KG1 (cell line): ENCODE data around the gene IL12A.

ENCODE experiments used
- DNase-seq: peaks from one replicate; lab custom pipeline; 2025; lab: John Stamatoyannopoulos, UW

Gene IL12A

GRCh38 chr3:159989973-159990846, 1.6 kb downstream of the IL12A start:
- DNase-seq = no peak

DNA sequence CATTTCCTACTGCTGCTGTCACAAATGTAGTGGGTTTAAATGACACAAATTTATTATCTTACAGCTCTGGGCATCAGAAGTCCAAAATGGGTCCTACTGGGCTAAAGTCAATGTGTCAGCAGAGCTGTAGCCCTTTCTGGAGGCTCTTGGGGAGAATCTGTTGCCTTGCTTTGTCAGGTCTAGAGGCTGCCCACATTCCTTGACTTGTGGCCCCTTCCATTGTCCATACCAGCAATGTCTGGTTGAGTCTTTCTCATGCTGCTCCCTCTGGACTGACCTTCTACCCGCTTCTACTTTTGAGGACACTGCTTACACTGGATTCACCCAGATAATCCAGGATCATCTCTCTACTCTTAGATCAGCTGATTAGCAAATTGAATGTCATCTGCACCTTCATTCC, 3.0 kb downstream of the IL12A start:
- no peak for DNase-seq

DNA sequence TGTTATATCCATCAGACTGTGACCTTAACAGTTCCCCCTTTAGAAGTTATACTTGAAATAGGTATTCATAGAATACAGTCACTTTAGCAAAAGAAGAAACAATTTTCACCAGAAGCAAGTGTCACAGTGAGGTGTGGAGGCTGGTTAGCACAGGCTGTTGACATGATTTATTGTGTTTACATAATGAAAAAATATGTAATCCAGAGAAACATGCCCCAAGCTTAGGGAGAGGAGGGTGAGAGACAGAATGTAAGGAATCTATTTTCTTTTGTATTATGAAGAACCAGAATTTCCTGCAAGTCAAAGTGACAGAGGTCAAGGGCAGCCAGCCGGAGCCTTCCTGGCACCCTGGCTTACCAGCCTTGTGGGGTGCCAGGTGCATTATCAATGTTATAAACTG, 4.0 kb downstream of the IL12A start:
- DNase-seq = no peak

DNA sequence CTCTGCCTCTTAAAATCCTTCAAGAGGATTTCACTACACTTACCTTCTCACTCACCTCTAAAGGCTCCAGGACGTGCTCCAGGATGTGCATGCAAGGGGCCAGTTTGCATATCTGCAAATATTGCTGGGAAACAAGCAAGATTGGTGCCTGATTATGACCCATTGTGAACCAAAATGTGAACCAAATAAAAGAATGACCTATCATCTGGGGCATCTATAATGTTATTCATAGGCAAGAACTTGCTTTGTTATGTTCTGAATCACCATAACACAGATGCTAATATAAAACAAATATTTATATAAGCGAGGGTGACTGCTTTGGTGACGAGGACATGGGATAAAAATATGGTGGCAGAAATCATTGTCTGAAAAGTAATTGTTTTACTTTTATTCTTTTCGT, 5.5 kb downstream of the IL12A start:
- DNase-seq = no peak

DNA sequence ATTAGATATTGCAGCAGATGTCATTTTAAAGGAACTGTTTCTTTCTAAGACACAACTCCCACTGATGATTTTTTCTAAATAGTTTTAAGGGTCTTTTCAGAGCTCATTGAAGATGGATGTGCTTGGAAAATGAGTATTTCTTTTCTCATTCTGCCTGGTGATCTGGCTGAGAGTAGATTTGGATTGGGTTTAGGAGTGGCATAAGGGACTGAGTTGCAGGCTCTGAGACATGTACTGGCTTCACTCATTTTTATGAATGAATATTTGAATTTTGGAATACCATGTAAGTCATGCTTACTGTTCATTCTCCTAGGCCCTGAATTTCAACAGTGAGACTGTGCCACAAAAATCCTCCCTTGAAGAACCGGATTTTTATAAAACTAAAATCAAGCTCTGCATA, 6.5 kb downstream of the IL12A start:
- no peak for DNase-seq

- DNase-seq = no peak
These were observed 7.4 kb downstream of the IL12A start for GRCh38 chr3:159996018-159996417.

DNA sequence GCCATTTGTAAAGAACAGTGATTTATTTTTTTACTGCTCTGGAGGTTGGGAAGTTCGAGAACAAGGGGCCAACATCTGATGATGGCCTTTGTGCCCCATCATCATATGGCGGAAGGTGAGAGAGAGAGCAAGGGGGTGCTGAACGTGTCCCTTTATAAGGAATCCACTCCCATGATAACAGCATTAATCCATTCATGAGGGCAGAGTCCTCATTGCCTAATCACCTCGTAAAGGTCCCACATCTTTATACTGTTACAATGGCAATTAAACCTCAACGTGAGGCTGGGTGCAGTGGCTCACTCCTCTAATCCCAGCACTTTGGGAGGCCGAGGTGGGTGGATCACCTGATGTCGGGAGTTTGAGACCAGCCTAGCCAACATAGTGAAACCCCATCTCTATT, 8.3 kb downstream of the IL12A start:
- DNase-seq = no peak

- DNase-seq = no peak
These were observed 12.6 kb downstream of the IL12A start for GRCh38 chr3:160001148-160001760.

DNA sequence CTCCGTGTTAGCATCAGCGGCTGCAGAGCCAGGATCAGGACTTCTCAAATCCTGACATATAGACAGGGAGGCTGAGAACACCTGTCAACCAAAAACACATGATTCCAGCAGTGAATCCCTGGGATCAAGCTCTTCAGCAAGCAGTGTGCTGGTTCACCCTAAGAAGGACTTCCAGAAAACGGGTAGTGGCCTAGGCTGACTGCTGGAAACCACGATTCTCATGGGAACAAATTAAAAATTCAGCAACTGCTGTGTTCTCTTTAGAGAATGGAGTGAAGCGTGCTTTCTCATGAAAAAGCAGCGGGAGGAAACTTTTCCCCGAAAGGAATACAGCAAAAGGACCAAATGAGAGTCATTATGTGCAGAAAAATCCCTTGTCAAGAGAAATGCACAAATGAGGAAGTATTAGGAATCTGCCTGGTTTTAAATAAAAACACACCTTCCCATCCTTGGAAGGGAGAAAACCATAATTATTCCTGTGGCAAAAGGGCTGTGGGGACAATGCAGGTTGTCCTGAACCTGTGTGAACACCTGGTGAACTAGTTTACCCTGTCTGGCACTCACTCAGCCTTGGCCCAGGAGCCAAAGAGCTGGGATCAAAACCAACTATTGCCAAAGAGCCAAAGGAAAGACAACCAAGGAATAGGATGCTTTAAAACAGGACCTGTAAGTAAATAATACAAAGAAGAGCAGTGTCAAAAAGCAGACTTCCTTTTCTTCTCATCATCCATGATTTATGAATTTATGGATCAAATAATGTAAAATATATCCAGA, 13.4 kb downstream of the IL12A start:
- no peak for DNase-seq

- DNase-seq = peak; percentile 26
These were observed 15.0 kb downstream of the IL12A start for GRCh38 chr3:160003520-160004128.

GRCh38 chr3:160005004-160005403, 16.4 kb downstream of the IL12A start:
- DNase-seq = no peak

DNA sequence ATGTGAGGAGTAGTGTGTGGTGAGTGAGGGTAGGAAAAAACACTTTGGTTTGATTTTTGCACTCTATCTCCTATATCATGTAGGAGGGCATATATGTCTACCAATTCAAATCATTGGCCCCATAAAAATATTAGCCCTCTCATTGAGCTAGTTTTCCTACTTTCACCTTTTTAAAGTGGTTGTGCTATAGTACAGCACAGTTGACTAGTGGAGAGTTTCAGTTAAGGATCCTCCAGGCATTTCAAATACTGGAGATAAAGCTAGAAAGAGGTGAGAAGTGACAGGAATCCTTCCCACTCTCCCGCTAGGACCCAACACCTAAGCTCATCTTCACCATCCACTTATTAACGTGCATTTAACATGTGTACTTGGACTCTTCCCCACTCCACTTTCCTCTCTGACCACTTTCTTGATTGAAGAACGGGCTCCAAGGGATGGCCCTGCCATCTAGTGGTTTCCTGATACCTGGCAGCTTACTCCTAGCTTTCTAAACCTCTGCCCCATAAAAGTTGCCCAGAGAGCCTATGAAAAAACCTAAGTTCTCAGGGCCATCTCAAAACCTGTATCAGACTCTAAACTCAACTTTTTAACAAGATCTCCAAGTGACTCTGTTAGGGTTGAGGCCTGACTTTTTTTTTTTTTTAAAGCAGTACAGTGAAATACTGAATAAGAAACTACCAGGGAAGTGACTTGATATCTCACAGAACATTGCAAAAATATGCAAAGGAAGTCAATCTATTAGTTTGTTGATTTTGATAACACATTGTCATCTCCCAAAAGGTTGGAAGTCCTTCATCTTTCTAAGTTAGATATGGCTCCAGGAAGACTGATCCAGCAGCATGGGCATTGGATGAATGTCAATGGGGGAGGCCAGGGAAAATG, 17.9 kb downstream of the IL12A start:
- no peak for DNase-seq

GRCh38 chr3:160008961-160009360, 20.3 kb downstream of the IL12A start:
- no peak for DNase-seq

DNA sequence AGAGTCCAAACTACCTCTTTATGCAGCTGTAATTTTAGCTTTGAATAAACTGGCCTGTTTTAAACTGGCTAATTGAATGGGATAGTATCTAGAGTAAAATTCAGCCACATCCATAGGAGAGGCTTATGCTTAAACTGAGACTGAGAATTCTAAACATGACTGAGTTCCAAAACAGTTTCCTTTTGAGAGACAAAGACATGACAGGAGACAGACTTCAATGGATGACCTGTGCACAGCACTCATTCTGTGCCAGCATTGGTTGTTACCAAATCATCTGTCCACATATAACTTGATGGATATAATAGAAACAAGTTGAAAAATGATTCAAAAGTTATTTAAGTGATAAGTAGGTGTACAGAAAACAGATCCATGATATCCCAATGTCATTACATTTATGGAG, 20.9 kb downstream of the IL12A start:
- DNase-seq = no peak

- DNase-seq = no peak
These were observed 21.9 kb downstream of the IL12A start for GRCh38 chr3:160010578-160010977.

GRCh38 chr3:160012108-160012507, 23.5 kb downstream of the IL12A start:
- DNase-seq = no peak

GRCh38 chr3:160016972-160017371, 28.3 kb downstream of the IL12A start:
- DNase-seq = no peak

- no peak for DNase-seq
These were observed 30.3 kb downstream of the IL12A start for GRCh38 chr3:160018959-160019358.

DNA sequence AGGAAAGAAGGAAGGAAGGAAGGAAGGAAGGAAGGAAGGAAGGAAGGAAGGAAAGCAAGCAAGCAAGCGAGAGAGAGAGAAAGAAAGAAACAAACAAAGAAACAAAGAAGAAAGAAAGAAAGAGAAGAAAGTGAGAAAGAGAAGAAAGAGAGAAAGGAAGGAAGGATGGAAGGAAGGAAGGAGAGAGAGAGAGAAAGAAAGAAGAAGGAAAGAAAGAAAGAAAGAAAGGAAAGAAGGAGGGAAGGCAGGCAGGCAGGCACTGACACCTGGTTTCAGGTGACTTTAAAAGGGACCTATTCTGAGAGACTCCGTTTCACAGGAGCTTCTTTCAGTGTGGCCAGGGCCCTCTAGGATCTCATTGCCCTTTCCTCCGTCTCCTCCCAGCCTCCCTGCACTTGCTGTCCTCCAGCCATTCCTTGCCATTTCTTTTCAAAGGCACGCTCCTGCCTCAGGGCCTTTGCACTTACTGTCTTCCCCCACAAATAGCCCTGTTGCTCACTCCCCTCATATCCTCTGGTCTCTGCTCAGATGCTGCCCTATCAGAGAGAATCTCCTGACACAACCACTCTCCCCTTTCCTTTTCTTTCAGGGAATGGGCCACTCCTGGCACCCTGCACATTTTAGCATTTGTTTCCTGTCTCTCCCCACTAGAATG, 31.5 kb downstream of the IL12A start:
- DNase-seq = no peak

DNA sequence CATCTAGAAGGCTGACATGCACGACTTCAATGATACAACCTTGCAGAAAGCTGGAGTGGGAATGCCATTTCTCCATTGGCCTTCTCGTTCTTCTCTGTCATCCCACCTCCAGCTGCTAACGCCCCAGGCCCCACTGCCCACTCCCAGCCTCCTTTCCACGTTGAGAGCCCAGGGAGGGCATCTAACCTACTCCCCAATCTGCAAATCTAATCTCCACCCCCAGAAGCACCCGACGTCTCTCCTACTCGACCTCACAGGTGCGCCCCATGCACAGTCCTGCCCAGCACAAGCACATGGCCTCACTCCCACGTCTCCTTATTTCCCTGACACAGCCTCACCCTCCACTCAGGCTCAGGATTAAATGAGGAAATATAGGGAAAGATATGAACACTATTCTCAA, 33.4 kb downstream of the IL12A start:
- DNase-seq = no peak

DNA sequence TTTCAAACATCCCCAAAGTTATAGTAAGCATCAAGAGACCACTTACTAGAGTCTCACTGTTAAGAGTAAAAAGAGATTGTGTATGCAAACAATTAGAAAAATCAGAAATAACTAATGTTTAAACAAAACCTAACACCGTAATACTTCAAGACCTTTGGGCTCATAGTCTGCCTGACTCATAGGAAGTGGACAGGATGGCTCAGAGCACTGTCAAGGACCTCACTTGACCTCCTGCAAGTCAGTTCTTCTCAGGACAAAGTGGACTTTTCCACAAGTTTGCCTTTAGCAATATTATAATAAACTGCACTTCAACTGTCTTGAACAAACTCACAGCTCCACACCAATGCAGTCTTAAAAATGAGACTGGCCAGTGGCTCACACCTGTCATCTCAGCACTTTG, 34.8 kb downstream of the IL12A start:
- no peak for DNase-seq
